Gastroesophageal sphincter (tissue), 3 donors: ENCODE measurements around the gene CTNS.

Experiments used
- POLR2A ChIP-seq, 2 donors: fragments of 450-650 bp; IDR thresholded peaks; one replicate each; pipeline ENCODE4 v1.6.1; 2017; ENCODE audit warnings: antibody characterized with exemption in 2 of 2, mild to moderate bottlenecking in 2 of 2, moderate library complexity in 1 of 2
- TF ChIP-seq, protein P1 (sequence below), 4 experiments: fragments of 200-600 bp in 2 of 4; fragments of 450-650 bp in 2 of 4; sonication (generic) in 1 of 4; IDR thresholded peaks; one replicate each; pipeline ENCODE4 v1.5.1; 2017 to 2019; ENCODE audit warnings: antibody characterized with exemption in 4 of 4, mild to moderate bottlenecking in 2 of 4, moderate library complexity in 2 of 4

DNA sequence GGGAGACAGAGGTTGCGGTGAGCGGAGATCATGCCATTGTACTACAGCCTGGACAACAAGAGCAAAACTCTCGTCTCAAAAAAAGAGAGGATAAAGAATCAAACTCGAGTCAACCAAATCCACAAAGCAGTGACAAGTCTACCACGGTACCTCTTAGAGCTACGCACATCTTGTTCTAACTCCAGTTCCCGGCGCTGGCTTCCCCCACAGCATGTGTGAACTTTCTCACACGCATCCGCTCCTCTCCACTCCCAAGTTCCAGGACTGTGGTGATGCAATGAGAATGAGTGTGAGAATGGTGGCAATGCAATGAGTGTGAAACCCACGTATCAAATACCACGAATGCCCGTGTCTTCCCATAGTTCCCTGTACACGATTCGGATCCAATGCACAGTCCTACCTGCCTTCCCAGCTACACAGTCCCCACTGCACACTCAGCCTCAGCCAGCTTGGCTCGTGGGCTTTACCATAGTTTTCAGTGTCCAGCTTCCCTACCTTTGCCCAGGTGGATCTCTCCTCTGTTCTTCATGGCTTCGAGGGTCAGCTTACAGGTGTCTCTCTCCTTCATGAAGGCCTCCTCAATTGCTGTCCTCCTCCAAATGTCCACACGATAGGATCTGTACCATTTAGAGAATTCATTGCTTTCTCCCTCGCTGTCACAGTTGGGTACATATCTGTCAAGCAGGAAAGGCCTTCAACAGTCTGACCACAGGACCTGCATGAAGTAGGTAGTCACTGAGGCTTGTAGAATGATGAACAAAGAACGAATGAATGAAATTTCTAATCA, 68.6 kb downstream of the CTNS start:
- TF ChIP-seq, protein P1, sequence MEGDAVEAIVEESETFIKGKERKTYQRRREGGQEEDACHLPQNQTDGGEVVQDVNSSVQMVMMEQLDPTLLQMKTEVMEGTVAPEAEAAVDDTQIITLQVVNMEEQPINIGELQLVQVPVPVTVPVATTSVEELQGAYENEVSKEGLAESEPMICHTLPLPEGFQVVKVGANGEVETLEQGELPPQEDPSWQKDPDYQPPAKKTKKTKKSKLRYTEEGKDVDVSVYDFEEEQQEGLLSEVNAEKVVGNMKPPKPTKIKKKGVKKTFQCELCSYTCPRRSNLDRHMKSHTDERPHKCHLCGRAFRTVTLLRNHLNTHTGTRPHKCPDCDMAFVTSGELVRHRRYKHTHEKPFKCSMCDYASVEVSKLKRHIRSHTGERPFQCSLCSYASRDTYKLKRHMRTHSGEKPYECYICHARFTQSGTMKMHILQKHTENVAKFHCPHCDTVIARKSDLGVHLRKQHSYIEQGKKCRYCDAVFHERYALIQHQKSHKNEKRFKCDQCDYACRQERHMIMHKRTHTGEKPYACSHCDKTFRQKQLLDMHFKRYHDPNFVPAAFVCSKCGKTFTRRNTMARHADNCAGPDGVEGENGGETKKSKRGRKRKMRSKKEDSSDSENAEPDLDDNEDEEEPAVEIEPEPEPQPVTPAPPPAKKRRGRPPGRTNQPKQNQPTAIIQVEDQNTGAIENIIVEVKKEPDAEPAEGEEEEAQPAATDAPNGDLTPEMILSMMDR (IDR thresholded peaks at IDR 0.05), result no peak
- TF ChIP-seq POLR2A (IDR thresholded peaks at IDR 0.05), result no peak
